GM10266 (cell line): ENCODE data around the gene EIF3A.

Source experiments
- DNase-seq: peaks from one replicate; pipeline ENCODE4 v3.0.0; 2012; ENCODE audit errors: extremely low spot score
- CTCF ChIP-seq: IDR thresholded peaks from 2 replicates; pipeline ENCODE4 v1.5.1; 2012; ENCODE audit warnings: mild to moderate bottlenecking, low read depth; ENCODE audit not compliant: control insufficient read depth, insufficient read depth; ENCODE audit errors: missing control alignments

The EIF3A gene

GRCh38 chr10:119060107-119060506 is 20.5 kb downstream of the EIF3A start:
- DNase-seq = no peak
- TF ChIP-seq CTCF = no peak

- DNase-seq = no peak
- no peak for TF ChIP-seq CTCF
Measured at GRCh38 chr10:119059557-119059956, 21.1 kb downstream of the EIF3A start.

- TF ChIP-seq CTCF = no peak
Measured at GRCh38 chr10:119058010-119058409, 22.6 kb downstream of the EIF3A start.

GRCh38 chr10:119055472-119055871 is 25.1 kb downstream of the EIF3A start:
- TF ChIP-seq CTCF = no peak
- DNase-seq = no peak

More at GRCh38 chr10:119058010-119058409, 22.6 kb downstream of the EIF3A start:
- DNase-seq = no peak

- no peak for DNase-seq
- TF ChIP-seq CTCF = no peak
Measured at GRCh38 chr10:119051775-119052174, 28.8 kb downstream of the EIF3A start.

- TF ChIP-seq CTCF = no peak
- DNase-seq = no peak
Measured at GRCh38 chr10:119049777-119050176, 30.8 kb downstream of the EIF3A start.

GRCh38 chr10:119049361-119049760 is 31.3 kb downstream of the EIF3A start:
- no peak for DNase-seq
- TF ChIP-seq CTCF = no peak

- no peak for TF ChIP-seq CTCF
Measured at GRCh38 chr10:119045561-119045960, 35.1 kb downstream of the EIF3A start.

More at GRCh38 chr10:119045561-119045960, 35.1 kb downstream of the EIF3A start:
- DNase-seq = no peak
